Activated B cell treated with CpG ODN at 0.5 μM for 24 hours (primary cell): ENCODE measurements around the gene ACOT12. TPM values are rescaled to one million over a fixed set of nuclear protein-coding genes. Genes with fewer than 3 reads are reported as not detected.

Experiments
- ATAC-seq: fragments of 200-7000 bp; cut with Tn5 transposase; one replicate; pipeline ENCODE4 v1.10.0; 2021; ENCODE audit warnings: low read depth, mild to moderate bottlenecking, moderate library complexity
- CTCF ChIA-PET: fragments of 350-600 bp; sonication (Branson Sonifier 250); formaldehyde crosslinking; loops from one replicate; lab custom pipeline; 2021; ENCODE audit warnings: antibody characterized with exemption; lab: Charles Lee
- POLR2A ChIA-PET: fragments of 350-600 bp; sonication (Branson Sonifier 250); formaldehyde crosslinking; loops from one replicate; lab custom pipeline; 2021; ENCODE audit warnings: antibody characterized with exemption; lab: Charles Lee
- DNase-seq: peaks from one replicate; pipeline ENCODE4 v3.0.0; 2022
- H3K27ac Mint-ChIP-seq: one replicate; pipeline ENCODE4 v1.8.0; 2020; ENCODE audit warnings: mixed read lengths
- H3K27me3 Mint-ChIP-seq: one replicate; pipeline ENCODE4 v1.8.0; 2021; ENCODE audit warnings: mixed read lengths
- H3K36me3 Mint-ChIP-seq: one replicate; pipeline ENCODE4 v1.8.0; 2021; ENCODE audit warnings: low read depth, mixed read lengths
- H3K4me1 Mint-ChIP-seq: one replicate; pipeline ENCODE4 v1.8.0; 2021; ENCODE audit warnings: mixed read lengths
- H3K4me3 Mint-ChIP-seq: one replicate; pipeline ENCODE4 v1.8.0; 2020; ENCODE audit warnings: mild to moderate bottlenecking, mixed read lengths
- H3K9me3 Mint-ChIP-seq: one replicate; pipeline ENCODE4 v1.8.0; 2020; ENCODE audit warnings: mixed read lengths
- CTCF ChIP-seq: fragments of 200-600 bp; IDR thresholded peaks from one replicate; pipeline ENCODE4 v1.8.0; 2022; ENCODE audit warnings: antibody characterized with exemption, mild to moderate bottlenecking
- intact Hi-C: fragments of 100-400 bp; cut with micrococcal nuclease; formaldehyde crosslinking; loops from one replicate; pipeline ENCODE4 v1.15.1; 2024
- total RNA-seq: library from RNA; stranded (reverse); gene quantifications from 2 replicates; pipeline ENCODE4 v1.2.3, GENCODE V29; 2022

Gene ACOT12
- total RNA-seq, 1 donor from 2014 or later, result not detected

GRCh38 chr5:81428446-81428845 is 34.5 kb upstream of the ACOT12 start:
- CTCF ChIA-PET, result interaction anchor here (0.9 to 1.4 kb wide), 3 partner anchors 410 to 798 kb away, joined by 3 to 4 read pairs (median 4); no protein-coding TSS in a partner anchor
- POLR2A ChIA-PET, result no interaction called here
- H3K36me3 Mint-ChIP-seq, result peaks cover 14% of the 10 kb centered on the region
- H3K27ac Mint-ChIP-seq, result no peak overlapping the region
- peaks cover 2% of the 10 kb centered on the region for H3K4me1 Mint-ChIP-seq
- DNase-seq, result no peak
- no peak for TF ChIP-seq CTCF
- no peak overlapping the region for H3K4me3 Mint-ChIP-seq
- H3K27me3 Mint-ChIP-seq, result no peaks in the 10 kb centered on the region
- ATAC-seq, result no peak
- intact Hi-C loops, result loop anchor here (5.0 kb wide), 3 partner anchors 79 to 424 kb away; no protein-coding TSS in a partner anchor
- H3K9me3 Mint-ChIP-seq, result no peaks in the 10 kb centered on the region

DNA sequence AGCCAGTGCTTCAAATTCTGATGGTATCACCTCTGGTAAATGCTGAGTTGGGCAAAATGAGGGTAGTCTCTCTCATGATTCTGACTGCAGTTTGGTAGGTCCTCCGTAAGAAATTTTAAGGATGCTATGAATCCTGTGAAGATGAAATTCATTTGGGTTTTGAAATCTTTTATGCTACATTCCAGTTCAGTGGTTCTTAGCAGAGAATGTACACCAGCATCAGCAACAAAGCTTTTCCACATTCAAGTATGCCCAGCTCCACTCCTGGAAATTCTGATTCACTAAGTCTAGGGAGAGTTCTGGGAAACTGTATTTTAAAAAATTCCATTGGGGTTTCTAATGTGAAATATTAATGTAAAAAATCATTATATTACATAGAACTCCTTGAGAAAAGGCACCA is 33.6 kb upstream of the ACOT12 start:
- no peak for TF ChIP-seq CTCF

GRCh38 chr5:81426359-81427030 is 32.6 kb upstream of the ACOT12 start:
- H3K4me1 Mint-ChIP-seq, result peaks cover 2% of the 10 kb centered on the region
- no peaks in the 10 kb centered on the region for H3K9me3 Mint-ChIP-seq
- ATAC-seq, result no peak
- H3K4me3 Mint-ChIP-seq, result no peak overlapping the region
- intact Hi-C loops, result loop anchor here (5.0 kb wide), 3 partner anchors 81 to 426 kb away; no protein-coding TSS in a partner anchor
- DNase-seq, result no peak
- ChIA-PET CTCF (interaction anchor here (0.9 to 3.0 kb wide), 8 partner anchors 11 to 839 kb away, joined by 3 to 41 read pairs (median 3); no protein-coding TSS in a partner anchor), POLR2A (no interaction called here)
- no peaks in the 10 kb centered on the region for H3K27me3 Mint-ChIP-seq
- H3K27ac Mint-ChIP-seq, result no peak overlapping the region
- TF ChIP-seq CTCF, result no peak
- peaks cover 20% of the 10 kb centered on the region for H3K36me3 Mint-ChIP-seq

More for the DNA sequence above, 33.6 kb upstream of the ACOT12 start:
- CTCF ChIA-PET, result interaction anchor here (1.4 to 3.0 kb wide), 3 partner anchors 411 to 798 kb away, joined by 4 to 41 read pairs (median 41); no protein-coding TSS in a partner anchor
- Mint-ChIP-seq H3K4me1 (peaks cover 2% of the 10 kb centered on the region), H3K27me3 (no peaks in the 10 kb centered on the region), H3K36me3 (peaks cover 18% of the 10 kb centered on the region), H3K27ac (no peak overlapping the region), H3K4me3 (no peak overlapping the region), H3K9me3 (no peaks in the 10 kb centered on the region)
- POLR2A ChIA-PET, result no interaction called here
- no peak for DNase-seq
- no peak for ATAC-seq
- intact Hi-C loops, result loop anchor here (5.0 kb wide), 3 partner anchors 80 to 425 kb away; no protein-coding TSS in a partner anchor

DNA sequence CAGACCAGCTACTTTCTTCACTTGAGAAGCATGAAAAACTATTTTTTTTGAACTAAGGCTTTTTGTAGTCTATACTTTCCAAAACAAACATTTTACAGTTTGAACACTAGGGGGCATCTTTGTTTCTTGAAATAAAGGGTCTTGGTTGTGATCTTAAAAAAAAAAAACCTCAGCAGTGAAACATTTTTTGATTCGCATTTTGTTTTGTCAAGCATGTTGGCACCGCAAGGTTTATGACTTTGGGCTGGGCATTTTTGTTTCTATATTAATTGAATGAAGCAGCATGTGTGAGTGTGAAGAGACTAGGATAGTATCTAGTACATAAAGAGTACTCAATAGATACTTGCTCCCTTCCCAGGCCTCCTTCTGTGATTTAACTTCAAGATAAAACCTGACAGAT is 31.6 kb upstream of the ACOT12 start:
- no peaks in the 10 kb centered on the region for H3K9me3 Mint-ChIP-seq
- CTCF ChIA-PET, result interaction anchor here (0.8 to 3.0 kb wide), 9 partner anchors 16 to 834 kb away, joined by 3 to 41 read pairs (median 3); no protein-coding TSS in a partner anchor
- POLR2A ChIA-PET, result no interaction called here

More for the DNA sequence above, 31.6 kb upstream of the ACOT12 start:
- Mint-ChIP-seq H3K36me3 (peaks cover 26% of the 10 kb centered on the region), H3K4me1 (peaks cover 2% of the 10 kb centered on the region), H3K4me3 (no peak overlapping the region), H3K27me3 (no peaks in the 10 kb centered on the region), H3K27ac (no peak overlapping the region)
- DNase-seq (no peak), ATAC-seq (peak; percentile 50)
- intact Hi-C loops, result loop anchor here (1.0 to 5.0 kb wide), 7 partner anchors 82 to 834 kb away; no protein-coding TSS in a partner anchor
- TF ChIP-seq CTCF, result peak; percentile 41
